Neural cell (in vitro differentiated cells): ENCODE data around the gene CCL17. TPM values are rescaled to one million over a fixed set of nuclear protein-coding genes. Genes with fewer than 3 reads are reported as not detected.

ENCODE experiments used
- H2AFZ ChIP-seq: fragments of 200-600, 300-800 bp; sonication (generic), shearing (Covaris generic); 2 replicates; pipeline ENCODE4 v1.6.0; 2014; ENCODE audit warnings: low read depth, mild to moderate bottlenecking, antibody characterized with exemption, low read length, moderate library complexity
- H3F3A ChIP-seq: fragments of 200-600 bp; shearing (Covaris generic); 2 replicates; pipeline ENCODE4 v1.6.1; 2016; ENCODE audit warnings: mild to moderate bottlenecking, moderate library complexity, mixed read lengths, antibody characterized with exemption, low read length; ENCODE audit not compliant: insufficient read depth, poor library complexity, severe bottlenecking
- H3K27ac ChIP-seq: fragments of 200-600, 300-800 bp; sonication (generic), shearing (Covaris generic); 2 replicates; pipeline ENCODE4 v1.5.1; 2014; ENCODE audit warnings: mild to moderate bottlenecking, low read length, moderate library complexity
- H3K27me3 ChIP-seq: fragments of 300-800, 200-600 bp; sonication (generic), shearing (Covaris generic); 2 replicates; pipeline ENCODE4 v1.6.0; 2014; ENCODE audit warnings: mild to moderate bottlenecking, low read depth, low read length, moderate library complexity; ENCODE audit not compliant: insufficient read depth
- H3K36me3 ChIP-seq: fragments of 300-800, 200-600 bp; sonication (generic), shearing (Covaris generic); 2 replicates; pipeline ENCODE4 v1.5.1; 2014; ENCODE audit warnings: mild to moderate bottlenecking, antibody characterized with exemption, low read length, moderate library complexity; ENCODE audit not compliant: insufficient read depth
- H3K4me2 ChIP-seq: fragments of 300-800, 200-600 bp; sonication (generic), shearing (Covaris generic); 2 replicates; pipeline ENCODE4 v1.6.0; 2014; ENCODE audit warnings: mild to moderate bottlenecking, low read length
- H3K4me3 ChIP-seq: fragments of 300-800, 200-600 bp; sonication (generic), shearing (Covaris generic); 2 replicates; pipeline ENCODE4 v1.5.1; 2014; ENCODE audit warnings: mild to moderate bottlenecking, low read length, moderate library complexity
- H3K79me2 ChIP-seq: fragments of 200-600 bp; shearing (Covaris generic); replicated peaks from 2 replicates; pipeline ENCODE4 v1.6.0; 2014; ENCODE audit warnings: mild to moderate bottlenecking, low read length, moderate library complexity; ENCODE audit not compliant: insufficient read depth
- H3K9ac ChIP-seq: fragments of 300-800, 200-600 bp; sonication (generic), shearing (Covaris generic); 2 replicates; pipeline ENCODE4 v1.6.1; 2016; ENCODE audit warnings: mild to moderate bottlenecking, low read length, mixed read lengths
- H3K9me2 ChIP-seq: fragments of 200-600 bp; shearing (Covaris generic); 2 replicates; pipeline ENCODE4 v1.6.1; 2016; ENCODE audit warnings: mild to moderate bottlenecking, low read length, mixed read lengths; ENCODE audit not compliant: insufficient read depth
- H3K9me3 ChIP-seq: fragments of 200-600, 300-800 bp; sonication (generic), shearing (Covaris generic); 2 replicates; pipeline ENCODE4 v1.6.1; 2016; ENCODE audit warnings: mild to moderate bottlenecking, mixed run types, low read length, moderate library complexity, mixed read lengths
- H4K20me1 ChIP-seq: fragments of 200-600 bp; shearing (Covaris generic); 2 replicates; pipeline ENCODE4 v1.6.1; 2016; ENCODE audit warnings: mild to moderate bottlenecking, mixed run types; ENCODE audit not compliant: insufficient read depth
- CTCF ChIP-seq: fragments of 450-650 bp; IDR thresholded peaks from 2 replicates; pipeline ENCODE4 v1.5.1; 2014; ENCODE audit warnings: antibody characterized with exemption, mild to moderate bottlenecking, moderate library complexity; ENCODE audit not compliant: poor library complexity, severe bottlenecking
- EP300 ChIP-seq: fragments of 450-650 bp; conservative IDR thresholded peaks from 2 replicates; pipeline ENCODE4 v1.6.1; 2014; ENCODE audit warnings: antibody characterized with exemption, mild to moderate bottlenecking, moderate library complexity; ENCODE audit not compliant: poor library complexity, severe bottlenecking
- EZH2 ChIP-seq: fragments of 200-600, 300-800 bp; shearing (Covaris generic), sonication (generic); IDR thresholded peaks from 2 replicates; pipeline ENCODE4 v1.6.1; 2014; ENCODE audit warnings: antibody characterized with exemption, low read length, borderline replicate concordance, mild to moderate bottlenecking; ENCODE audit not compliant: insufficient read depth, poor library complexity, severe bottlenecking
- MXI1 ChIP-seq: fragments of 450-650 bp; conservative IDR thresholded peaks from 2 replicates; pipeline ENCODE4 v1.6.1; 2014; ENCODE audit warnings: antibody characterized with exemption, mild to moderate bottlenecking; ENCODE audit not compliant: poor library complexity, severe bottlenecking
- POLR2AphosphoS5 ChIP-seq: IDR thresholded peaks from 2 replicates; pipeline ENCODE4 v1.6.1; 2012
- RAD21 ChIP-seq: fragments of 450-650 bp; conservative IDR thresholded peaks from 2 replicates; pipeline ENCODE4 v1.6.1; 2014; ENCODE audit warnings: antibody characterized with exemption, mild to moderate bottlenecking, moderate library complexity
- REST ChIP-seq: IDR thresholded peaks from 2 replicates; pipeline ENCODE4 v1.6.1; 2012; ENCODE audit warnings: borderline replicate concordance
- SMC3 ChIP-seq: fragments of 450-650 bp; conservative IDR thresholded peaks from 2 replicates; pipeline ENCODE4 v1.6.1; 2014; ENCODE audit warnings: antibody characterized with exemption, mild to moderate bottlenecking, moderate library complexity; ENCODE audit not compliant: poor library complexity
- TAF1 ChIP-seq: IDR thresholded peaks from 2 replicates; pipeline ENCODE4 v1.6.1; 2012; ENCODE audit warnings: low read depth
- polyA plus RNA-seq: library from polyadenylated mRNA; depleted of rRNA; stranded (reverse); fragments of >200 nt; gene quantifications from 2 replicates; pipeline ENCODE4 v1.2.3, GENCODE V29; 2014

The CCL17 gene
- polyA plus RNA-seq, 1 donor from 2014 or later, result not detected

- H2AFZ ChIP-seq, result no peak overlapping the region
- H3K27ac ChIP-seq, result no peak overlapping the region
- no peaks in the 10 kb centered on the region for H3F3A ChIP-seq
- no peaks in the 10 kb centered on the region for H4K20me1 ChIP-seq
- H3K9me2 ChIP-seq, result no peaks in the 10 kb centered on the region
- no peak overlapping the region for H3K4me2 ChIP-seq
- H3K79me2 ChIP-seq, result no peaks in the 10 kb centered on the region
- H3K36me3 ChIP-seq, result no peaks in the 10 kb centered on the region
- no peak for TF ChIP-seq TAF1
- TF ChIP-seq SMC3, result no peak
- no peak for TF ChIP-seq EP300
- no peak for TF ChIP-seq RAD21
- no peak for TF ChIP-seq CTCF
- TF ChIP-seq MXI1, result no peak
- no peak for TF ChIP-seq EZH2
- TF ChIP-seq REST, result no peak
- no peak for TF ChIP-seq POLR2AphosphoS5
- no peaks in the 10 kb centered on the region for H3K27me3 ChIP-seq
- H3K9me3 ChIP-seq, result no peaks in the 10 kb centered on the region
- no peak overlapping the region for H3K4me3 ChIP-seq
- H3K9ac ChIP-seq, result no peak overlapping the region
Observed at GRCh38 chr16:57426356-57426755, 21.8 kb downstream of the CCL17 start.

- Histone ChIP-seq H3K36me3 (no peaks in the 10 kb centered on the region), H3K9me3 (no peaks in the 10 kb centered on the region), H3K4me3 (no peak overlapping the region), H3F3A (no peaks in the 10 kb centered on the region), H3K4me2 (no peak overlapping the region), H3K27ac (no peak overlapping the region), H4K20me1 (no peaks in the 10 kb centered on the region), H3K27me3 (no peaks in the 10 kb centered on the region), H3K9ac (no peak overlapping the region), H3K9me2 (no peaks in the 10 kb centered on the region), H2AFZ (no peak overlapping the region), H3K79me2 (no peaks in the 10 kb centered on the region)
- TF ChIP-seq MXI1, result no peak
- no peak for TF ChIP-seq TAF1
- TF ChIP-seq EZH2, result no peak
- no peak for TF ChIP-seq REST
- no peak for TF ChIP-seq EP300
- no peak for TF ChIP-seq SMC3
- no peak for TF ChIP-seq POLR2AphosphoS5
- TF ChIP-seq CTCF, result no peak
- no peak for TF ChIP-seq RAD21
Observed at GRCh38 chr16:57427307-57427706, 22.7 kb downstream of the CCL17 start.
